Measurements from ENCODE around the gene UBR2. TPM values are rescaled to one million over a fixed set of nuclear protein-coding genes. Genes with fewer than 3 reads are reported as not detected.

The UBR2 gene
- total RNA-seq, 1 experiment from 2014 or later = 20.1 TPM

GRCh38 chr6:42532038-42532669 is 31.7 kb upstream of the UBR2 start:
- Mint-ChIP-seq H3K27me3 (ENCODE audit: insufficient read depth, unreplicated experiment) (no peaks in the 10 kb centered on the region), H3K36me3 (ENCODE audit: insufficient read depth, unreplicated experiment) (no peaks in the 10 kb centered on the region), H3K27ac (ENCODE audit: low read depth, unreplicated experiment) (no peak overlapping the region), H3K4me1 (ENCODE audit: insufficient read depth, unreplicated experiment) (no peaks in the 10 kb centered on the region), H3K9me3 (ENCODE audit: unreplicated experiment) (no peaks in the 10 kb centered on the region), H3K4me3 (ENCODE audit: unreplicated experiment) (no peak overlapping the region)
- peak; percentile 74 for DNase-seq (ENCODE audit: unreplicated experiment)
- intact Hi-C loops (cut with micrococcal nuclease) = loop anchor here (1.0 kb wide), 3 partner anchors 81 to 271 kb away; partner anchors contain the start of gene TRERF1
- CTCF ChIA-PET = interaction anchor here (0.5 to 5.2 kb wide), 32 partner anchors 11 to 1429 kb away, joined by 3 to 43 read pairs (median 4); no protein-coding TSS in a partner anchor
- no TSS peak for BruUV-seq (replicated peaks)
- POLR2A ChIA-PET = interaction anchor here (0.6 to 2.1 kb wide), 9 partner anchors 15 to 280 kb away, joined by 3 to 15 read pairs (median 3); partner anchors contain the start of gene TRERF1
- peak; percentile 79 for TF ChIP-seq CTCF (IDR thresholded peaks at IDR 0.05; ENCODE audit: unreplicated experiment)

GRCh38 chr6:42533794-42534193 is 30.0 kb upstream of the UBR2 start:
- H3K36me3 Mint-ChIP-seq (ENCODE audit: insufficient read depth, unreplicated experiment) = no peaks in the 10 kb centered on the region
- no peak overlapping the region for H3K4me3 Mint-ChIP-seq (ENCODE audit: unreplicated experiment)
- intact Hi-C loops (cut with micrococcal nuclease) = no loop called here
- no TSS peak for BruUV-seq (replicated peaks)
- POLR2A ChIA-PET = no interaction called here
- DNase-seq (ENCODE audit: unreplicated experiment) = no peak
- H3K4me1 Mint-ChIP-seq (ENCODE audit: insufficient read depth, unreplicated experiment) = no peaks in the 10 kb centered on the region
- H3K9me3 Mint-ChIP-seq (ENCODE audit: unreplicated experiment) = no peaks in the 10 kb centered on the region
- H3K27me3 Mint-ChIP-seq (ENCODE audit: insufficient read depth, unreplicated experiment) = no peaks in the 10 kb centered on the region
- TF ChIP-seq CTCF (IDR thresholded peaks at IDR 0.05; ENCODE audit: unreplicated experiment) = no peak
- CTCF ChIA-PET = interaction anchor here (0.6 to 5.2 kb wide), 6 partner anchors 12 to 798 kb away, joined by 4 to 43 read pairs (median 14); no protein-coding TSS in a partner anchor
- no peak overlapping the region for H3K27ac Mint-ChIP-seq (ENCODE audit: low read depth, unreplicated experiment)

GRCh38 chr6:42537536-42537935 is 26.3 kb upstream of the UBR2 start:
- H3K4me1 Mint-ChIP-seq (ENCODE audit: insufficient read depth, unreplicated experiment) = no peaks in the 10 kb centered on the region
- no TSS peak for BruUV-seq (replicated peaks)
- CTCF ChIA-PET = interaction anchor here (0.6 to 3.5 kb wide), 3 partner anchors 9 to 461 kb away, joined by 3 to 32 read pairs (median 3); no protein-coding TSS in a partner anchor

More at GRCh38 chr6:42537536-42537935, 26.3 kb upstream of the UBR2 start:
- POLR2A ChIA-PET = interaction anchor here (0.6 to 2.2 kb wide), 3 partner anchors 25 to 134 kb away, joined by 3 to 9 read pairs (median 3); no protein-coding TSS in a partner anchor
- DNase-seq (ENCODE audit: unreplicated experiment) = no peak
- no peak overlapping the region for H3K4me3 Mint-ChIP-seq (ENCODE audit: unreplicated experiment)
- intact Hi-C loops (cut with micrococcal nuclease) = no loop called here
- no peaks in the 10 kb centered on the region for H3K9me3 Mint-ChIP-seq (ENCODE audit: unreplicated experiment)
- no peak for TF ChIP-seq CTCF (IDR thresholded peaks at IDR 0.05; ENCODE audit: unreplicated experiment)
- no peaks in the 10 kb centered on the region for H3K36me3 Mint-ChIP-seq (ENCODE audit: insufficient read depth, unreplicated experiment)
- no peaks in the 10 kb centered on the region for H3K27me3 Mint-ChIP-seq (ENCODE audit: insufficient read depth, unreplicated experiment)
- H3K27ac Mint-ChIP-seq (ENCODE audit: low read depth, unreplicated experiment) = no peak overlapping the region
